Head of caudate nucleus (tissue), 42 donors: ENCODE results near the gene ZNF586.
"Not testable (repeated sequence)": the region's sequence is repeated elsewhere in the genome, so short reads cannot be mapped to it uniquely, and the experiment has no call there.

Experiments
- DNase-seq, 42 donors: peaks; one replicate each; pipeline versions ENCODE4 v3.0.0 to v3.0.0-alpha.2; 2020 to 2021; ENCODE audit warnings: mixed read lengths in 7 of 42
- intact Hi-C: fragments of 100-400 bp; cut with DNase I; formaldehyde crosslinking; loops from one replicate; pipeline ENCODE4 v1.15.0; 2022

Gene ZNF586

DNA sequence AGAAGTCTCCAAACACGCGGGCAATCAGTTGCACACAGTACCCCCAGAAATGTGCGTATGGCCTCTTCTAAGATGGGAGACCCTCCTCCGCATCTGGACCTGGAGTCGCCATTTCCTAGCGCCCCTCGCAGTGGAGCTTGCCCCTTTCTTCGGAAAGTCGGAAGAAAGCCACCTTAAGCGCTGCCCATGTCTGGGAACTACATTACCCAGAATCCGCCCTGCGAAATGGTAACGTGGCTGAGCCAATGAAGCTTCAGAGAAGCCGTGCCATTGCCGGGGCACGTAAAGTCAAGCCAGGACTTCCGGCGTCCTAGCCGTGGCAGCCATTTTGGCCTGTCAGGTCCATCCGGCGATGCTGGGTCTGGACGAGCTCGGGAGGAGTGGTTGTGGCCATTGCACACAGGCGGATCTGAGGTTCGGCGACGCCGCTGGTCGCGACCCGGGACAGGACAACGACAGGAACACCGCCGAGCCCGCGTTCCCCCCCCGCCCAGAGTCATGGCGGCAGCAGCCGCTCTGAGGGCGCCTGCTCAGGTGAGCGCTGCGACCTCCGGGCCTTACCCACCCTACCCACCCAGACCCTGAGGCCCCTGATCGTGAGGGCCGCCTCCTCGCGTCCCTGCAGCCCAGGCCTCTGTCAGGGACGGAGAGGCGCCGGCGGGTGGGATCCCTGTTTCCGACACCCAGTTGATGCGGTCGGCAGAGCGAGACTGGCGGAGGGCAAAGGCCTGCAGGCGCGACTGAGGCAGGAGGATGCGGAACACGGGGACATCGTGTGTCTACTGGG lies at the start of gene ZNF586:
Gene ZNF586, plus strand, starts transcription at position 332 of the 787 bp plus-strand sequence. Its CDS starts 167 bp downstream, at position 499.
- intact Hi-C loops = no loop called here
- peak; percentile 84 to 98 (median 94) for DNase-seq

DNA sequence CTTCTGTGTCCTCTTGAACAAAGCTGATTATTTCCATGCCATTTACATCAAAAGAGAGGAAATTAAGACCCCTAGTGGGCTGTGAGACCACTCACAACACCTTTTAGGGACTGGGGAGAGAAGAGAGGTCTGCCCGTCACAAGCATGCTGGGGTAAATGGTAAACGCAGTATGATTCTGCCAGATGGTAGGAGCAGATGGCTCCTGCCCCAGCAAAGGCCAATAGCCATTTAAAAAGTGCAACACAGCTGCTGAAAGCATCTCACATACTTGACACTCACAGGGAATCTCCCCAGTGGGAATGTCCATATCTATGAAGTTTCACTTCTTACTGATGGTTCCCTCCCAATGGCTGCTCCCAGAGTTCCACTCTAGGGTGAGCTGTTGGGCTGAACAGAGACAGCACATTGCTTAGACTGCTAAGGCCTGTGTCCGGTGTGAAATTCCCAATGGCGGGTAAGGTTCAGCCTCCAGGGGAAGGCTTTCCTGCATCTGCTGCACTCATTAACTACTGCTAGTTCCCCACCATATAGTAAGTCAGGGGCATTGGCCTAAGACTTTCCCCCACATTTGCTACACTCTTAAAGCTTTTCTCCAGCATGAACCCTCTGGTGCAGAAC lies 49.5 kb upstream of the ZNF586 start:
- DNase-seq = peak in 1 of 42 donors; percentile 16
- intact Hi-C loops = no loop called here

DNA sequence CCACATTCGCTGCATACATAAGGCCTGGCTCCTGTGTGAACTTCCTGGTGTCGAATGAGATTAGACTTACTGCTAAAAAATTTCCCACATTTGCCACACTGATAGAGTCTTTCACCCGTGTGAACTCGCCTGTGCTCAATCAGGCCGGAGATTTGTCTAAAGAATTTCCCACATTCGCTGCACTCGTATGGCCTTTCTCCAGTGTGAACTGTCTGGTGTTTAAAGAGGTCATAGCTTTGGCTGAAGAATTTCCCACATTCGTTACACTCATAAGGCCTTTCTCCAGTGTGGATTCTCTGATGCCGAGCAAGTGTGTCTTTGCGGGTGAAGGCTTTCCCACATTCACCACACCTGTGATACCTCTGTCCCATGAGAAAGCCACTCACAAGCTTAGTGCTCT lies 48.6 kb upstream of the ZNF586 start:
- intact Hi-C loops = no loop called here
- DNase-seq = peak in 1 of 42 donors; percentile 29

DNA sequence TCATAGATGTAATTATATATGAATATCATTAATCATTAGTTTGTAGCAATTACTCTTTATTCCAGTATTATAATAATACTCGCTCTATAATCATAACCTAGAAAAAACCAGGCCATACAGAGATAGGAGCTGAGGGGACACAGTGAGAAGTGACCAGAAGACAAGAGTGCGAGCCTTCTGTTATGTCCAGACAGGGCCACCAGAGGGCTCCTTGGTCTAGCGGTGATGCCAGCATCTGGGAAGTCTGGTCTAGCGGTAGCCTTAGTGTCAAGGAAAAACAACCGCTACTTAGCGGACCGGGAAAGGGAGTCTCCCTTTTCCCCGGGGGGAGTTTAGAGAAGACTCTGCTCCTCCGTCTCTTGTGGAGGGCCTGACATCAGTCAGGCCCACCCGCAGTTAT lies 31.2 kb upstream of the ZNF586 start:
- DNase-seq = peak in 40 of 42 donors; percentile 14 to 80 (median 48)
- intact Hi-C loops = not testable (repeated sequence)

DNA sequence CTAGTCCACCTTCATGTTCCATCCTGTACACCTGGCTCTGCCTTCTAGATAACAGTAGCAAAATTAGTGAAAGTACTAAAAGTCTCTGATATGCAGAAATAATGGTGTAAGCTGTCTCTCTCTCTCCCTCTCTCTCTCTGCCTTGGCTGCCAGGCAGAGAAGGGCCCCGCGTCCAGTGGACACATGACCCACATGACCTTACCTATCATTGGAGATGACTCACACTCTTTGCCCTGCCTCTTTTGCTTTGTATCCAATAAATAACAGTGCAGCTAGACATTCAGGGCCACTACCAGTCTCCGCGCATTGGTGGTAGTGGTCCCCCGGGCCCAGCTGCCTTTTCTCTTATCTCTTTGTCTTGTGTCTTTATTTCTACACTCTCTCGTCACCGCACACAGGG lies 30.7 kb upstream of the ZNF586 start:
- intact Hi-C loops, DNase-seq: not testable (repeated sequence)

DNA sequence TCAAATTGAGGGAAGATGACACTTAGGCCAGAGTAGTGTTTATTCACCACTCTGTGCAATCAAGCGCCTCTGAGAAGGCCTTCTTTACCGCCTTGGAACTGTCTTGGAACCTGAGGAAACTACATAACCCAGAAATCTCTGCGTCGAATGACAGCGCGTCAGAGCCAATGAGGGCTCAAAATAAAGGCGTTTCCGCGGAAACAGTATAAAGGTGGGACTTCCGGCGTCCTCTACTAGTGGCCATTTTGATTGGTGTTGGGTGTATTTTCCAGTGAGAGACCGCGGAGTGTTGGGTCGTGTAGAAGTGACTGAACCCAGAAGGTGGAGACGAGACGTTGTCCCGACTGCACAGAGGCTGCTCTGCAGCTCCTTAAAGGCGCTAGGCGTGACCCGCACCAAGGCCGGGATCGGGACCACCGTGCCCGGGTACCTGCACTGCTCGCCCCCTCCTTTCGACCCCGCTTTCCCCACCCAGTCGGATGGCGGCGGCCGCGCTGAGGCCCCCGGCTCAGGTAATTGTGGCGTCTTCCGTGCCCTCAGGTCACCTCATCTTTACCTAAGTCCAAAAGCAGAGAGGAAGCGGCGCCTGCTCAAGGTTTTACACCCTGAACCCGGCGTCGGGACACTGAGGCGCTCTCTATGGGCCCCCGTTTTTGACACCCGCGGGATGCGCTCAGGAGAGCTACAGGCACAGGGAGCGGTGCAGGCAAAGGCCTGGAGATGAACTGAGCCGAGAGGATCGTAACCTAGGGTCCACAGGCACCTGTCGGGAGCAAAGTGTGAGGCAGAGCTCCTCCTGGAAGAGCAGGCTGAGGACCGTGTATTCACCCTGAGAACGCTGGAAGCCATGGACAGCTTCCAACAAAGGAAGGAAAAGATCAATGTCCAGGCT lies 22.6 kb upstream of the ZNF586 start, which contains the start of gene ZNF776:
Gene ZNF776, plus strand, starts transcription at position 236 of the 892 bp plus-strand sequence. Its CDS starts 244 bp downstream, at position 480.
- intact Hi-C loops = no loop called here

DNA sequence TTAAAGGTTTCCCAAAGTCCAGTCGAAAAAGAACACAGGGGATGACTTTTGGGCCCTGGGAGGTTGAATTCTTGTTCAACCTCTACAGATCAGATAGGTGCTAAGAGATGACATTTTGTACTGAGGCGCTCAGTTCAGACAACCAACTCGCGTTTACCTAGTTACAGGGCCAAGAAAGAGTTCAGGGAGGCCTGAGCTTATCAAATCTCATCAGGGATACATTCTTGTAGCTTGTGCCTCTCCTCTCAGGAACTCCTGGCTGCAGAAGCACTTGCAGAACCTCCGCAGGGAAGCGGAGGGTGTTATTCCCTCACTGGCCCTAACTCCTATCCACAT lies 22.0 kb upstream of the ZNF586 start:
- intact Hi-C loops = no loop called here
- no peak for DNase-seq

More for the DNA sequence above, 22.6 kb upstream of the ZNF586 start, which contains the start of gene ZNF776:
- peak; percentile 67 to 95 (median 88) for DNase-seq

DNA sequence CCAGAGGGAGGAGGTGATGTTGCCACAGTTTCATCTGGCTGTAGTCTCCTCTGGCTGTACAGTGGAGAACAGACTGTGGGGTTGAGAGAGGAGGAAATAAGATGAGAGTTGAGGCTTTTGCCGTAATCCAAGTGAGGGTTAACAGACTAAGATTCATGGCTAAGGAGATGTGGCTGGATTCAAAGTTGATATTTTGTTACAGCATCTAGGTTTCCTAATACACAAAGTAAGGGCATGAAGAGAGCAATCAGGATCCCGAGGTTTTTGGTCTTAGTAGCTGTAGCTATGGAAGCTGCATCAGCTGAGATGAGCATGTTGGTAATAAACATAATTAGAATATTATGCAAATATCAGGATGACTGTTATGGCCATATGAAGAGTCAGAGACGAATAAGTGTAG lies 21.4 kb upstream of the ZNF586 start:
- intact Hi-C loops = no loop called here
- no peak for DNase-seq

DNA sequence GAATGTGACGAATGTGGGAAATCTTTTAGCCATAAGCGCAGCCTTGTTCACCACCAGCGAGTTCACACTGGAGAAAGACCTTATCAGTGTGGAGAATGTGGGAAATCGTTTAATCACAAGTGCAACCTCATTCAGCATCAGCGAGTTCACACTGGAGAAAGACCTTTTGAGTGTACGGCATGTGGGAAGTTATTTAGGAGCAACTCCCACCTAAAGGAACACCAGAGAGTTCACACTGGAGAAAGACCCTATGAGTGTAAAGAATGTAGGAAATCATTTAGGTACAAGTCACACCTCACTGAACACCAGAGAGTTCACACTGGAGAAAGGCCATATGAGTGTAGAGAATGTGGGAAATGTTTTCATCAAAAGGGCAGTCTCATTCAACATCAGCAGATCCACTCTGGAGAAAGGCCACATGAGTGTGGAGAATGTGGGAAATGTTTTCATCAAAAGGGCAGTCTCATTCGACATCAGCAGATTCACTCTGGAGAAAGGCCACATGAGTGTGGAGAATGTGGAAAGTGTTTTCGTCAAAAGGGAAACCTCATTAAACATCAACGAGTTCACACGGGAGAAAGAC lies 15.3 kb upstream of the ZNF586 start:
- intact Hi-C loops = no loop called here
- no peak for DNase-seq

DNA sequence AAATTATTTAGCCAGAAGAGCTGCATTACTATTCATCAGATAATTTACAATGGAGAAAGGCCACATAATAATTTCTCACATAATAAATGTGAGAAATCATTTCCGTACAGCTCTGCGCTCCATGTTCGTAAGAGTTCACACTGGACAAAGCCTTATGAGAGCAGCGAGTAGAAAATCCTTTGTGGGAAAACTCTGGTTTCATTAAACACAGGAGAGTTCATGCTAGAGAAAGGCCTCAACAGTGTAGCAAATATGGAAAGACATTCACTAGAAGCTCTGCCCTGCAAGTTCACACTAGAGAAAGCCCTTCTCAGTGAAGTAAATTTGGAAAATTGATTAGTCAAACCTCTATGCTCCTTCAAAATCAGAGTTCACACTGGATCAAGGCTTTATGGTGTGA lies 14.4 kb upstream of the ZNF586 start:
- intact Hi-C loops = no loop called here
- no peak for DNase-seq

DNA sequence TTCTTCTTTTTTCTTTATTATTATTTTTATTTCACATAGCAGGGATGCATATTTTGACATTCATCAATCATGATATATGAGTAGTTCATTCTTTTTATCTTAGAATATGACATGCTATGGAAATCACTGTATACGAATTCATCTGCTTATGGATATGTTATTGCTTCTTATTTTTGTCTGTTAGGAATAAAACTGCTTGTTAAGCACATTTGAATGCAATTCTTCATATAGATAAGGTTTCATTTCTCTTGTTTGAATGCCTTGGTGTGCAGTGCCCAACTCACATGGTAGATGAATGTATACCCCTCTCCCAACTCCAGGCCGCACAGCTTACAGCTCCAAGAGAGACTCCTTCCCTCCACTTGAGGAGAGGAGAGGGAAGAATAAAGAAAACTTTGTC lies 11.5 kb upstream of the ZNF586 start:
- intact Hi-C loops = no loop called here
- DNase-seq = no peak

DNA sequence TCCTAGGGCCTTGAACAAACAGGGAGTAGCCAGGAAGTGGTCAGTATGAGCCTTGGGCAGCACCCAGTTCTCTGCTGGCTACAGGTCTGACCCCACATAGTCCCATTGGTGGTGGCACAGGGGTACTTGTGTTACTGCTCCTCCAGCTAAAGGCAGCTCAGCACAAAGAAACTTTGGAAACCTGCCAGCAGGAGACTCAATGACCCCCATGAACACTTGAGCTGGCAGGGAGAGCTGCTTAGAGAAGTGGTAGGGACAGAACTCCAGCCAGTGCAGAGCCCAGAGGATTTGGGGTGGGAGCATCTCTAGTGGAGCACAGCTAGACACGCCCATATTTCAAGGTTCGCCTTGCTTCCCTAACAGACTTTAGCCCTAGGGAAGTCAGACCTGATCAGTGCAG lies 10.4 kb upstream of the ZNF586 start:
- DNase-seq = peak in 4 of 42 donors; percentile 2 to 37 (median 6)
- intact Hi-C loops = no loop called here

DNA sequence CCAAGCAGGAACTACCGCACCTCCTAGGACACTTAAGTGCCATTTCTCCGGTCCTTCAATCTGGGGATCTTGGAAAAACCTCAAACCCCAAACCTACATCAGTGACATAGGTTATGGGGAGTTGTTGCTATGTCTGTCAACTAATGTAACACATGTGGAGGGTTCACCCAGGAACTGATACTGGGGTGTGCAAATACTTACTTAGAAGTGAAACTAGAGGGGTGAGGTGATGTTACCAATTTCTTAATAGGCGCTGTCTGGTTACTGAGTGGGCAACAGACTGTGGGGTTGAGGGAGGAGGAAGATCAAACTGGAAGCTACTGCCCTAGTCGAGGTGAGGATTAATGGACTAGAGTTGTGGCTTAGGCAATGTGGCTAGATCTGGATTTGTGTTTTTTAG lies 1.9 kb downstream of the ZNF586 start:
- intact Hi-C loops = no loop called here
- DNase-seq = no peak

DNA sequence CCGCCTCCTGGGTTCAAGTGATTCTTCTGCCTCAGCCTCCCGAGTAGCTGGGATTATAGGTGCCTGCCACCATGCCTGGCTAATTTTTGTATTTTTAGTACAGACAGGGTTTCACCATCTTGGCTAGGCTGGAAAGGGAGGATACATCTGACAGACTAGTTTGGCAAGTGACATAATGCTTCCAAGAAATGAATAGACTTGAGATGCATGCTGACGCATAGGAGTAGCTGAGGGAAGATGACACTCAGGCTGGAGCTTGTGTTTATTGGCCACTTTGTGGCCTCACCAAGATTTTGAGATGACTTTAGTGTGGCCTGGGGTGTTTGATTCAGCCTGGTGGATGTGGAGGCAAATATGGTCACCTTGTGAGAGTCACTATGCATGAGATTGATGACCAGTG lies 4.0 kb downstream of the ZNF586 start:
- intact Hi-C loops = no loop called here
- DNase-seq = no peak

DNA sequence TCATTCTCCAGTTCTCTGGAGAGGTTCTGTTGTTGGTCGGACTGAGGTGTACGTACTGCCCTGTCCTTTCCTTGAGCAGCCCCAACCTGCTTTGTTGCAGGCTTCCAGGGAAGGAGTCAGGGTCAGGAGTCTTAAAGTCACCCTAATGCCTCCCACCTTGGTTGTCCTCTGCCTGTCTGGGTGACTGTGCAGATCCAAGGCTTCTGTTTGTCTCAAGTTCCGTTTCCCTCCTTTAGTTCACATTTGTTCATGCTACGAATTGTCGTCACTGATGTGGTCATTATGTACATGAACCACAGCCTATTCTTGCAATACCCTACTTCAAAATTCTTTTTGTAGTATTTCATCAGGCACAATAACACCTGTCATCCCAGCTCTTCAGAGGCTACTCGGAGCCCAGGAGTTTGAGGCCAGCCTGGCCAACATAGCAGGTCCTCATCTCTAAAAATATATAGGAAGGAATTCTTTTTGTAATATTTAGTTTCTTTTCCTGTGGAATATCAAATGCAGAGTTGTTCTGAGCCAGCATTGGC lies 7.4 kb downstream of the ZNF586 start:
- intact Hi-C loops = no loop called here
- DNase-seq = no peak

DNA sequence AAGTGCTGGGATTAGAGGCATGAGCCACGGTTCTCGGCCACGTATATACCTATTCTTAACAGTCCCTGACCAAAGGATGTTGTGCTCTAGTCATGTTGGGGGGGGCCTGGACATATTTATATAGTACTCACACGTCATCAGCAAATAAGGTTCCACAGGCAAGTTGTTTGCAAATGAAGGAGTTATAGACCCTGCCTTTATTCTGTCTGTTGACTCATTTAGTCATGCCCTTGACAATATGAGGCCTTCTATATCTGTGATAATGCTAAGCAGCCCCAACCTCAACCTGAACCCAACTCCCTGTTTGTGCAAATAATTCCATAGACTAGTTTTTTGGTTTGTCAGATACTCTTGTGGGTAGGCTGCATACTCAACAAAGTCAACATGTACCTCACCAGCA lies 8.9 kb downstream of the ZNF586 start:
- DNase-seq = no peak
- intact Hi-C loops = no loop called here

DNA sequence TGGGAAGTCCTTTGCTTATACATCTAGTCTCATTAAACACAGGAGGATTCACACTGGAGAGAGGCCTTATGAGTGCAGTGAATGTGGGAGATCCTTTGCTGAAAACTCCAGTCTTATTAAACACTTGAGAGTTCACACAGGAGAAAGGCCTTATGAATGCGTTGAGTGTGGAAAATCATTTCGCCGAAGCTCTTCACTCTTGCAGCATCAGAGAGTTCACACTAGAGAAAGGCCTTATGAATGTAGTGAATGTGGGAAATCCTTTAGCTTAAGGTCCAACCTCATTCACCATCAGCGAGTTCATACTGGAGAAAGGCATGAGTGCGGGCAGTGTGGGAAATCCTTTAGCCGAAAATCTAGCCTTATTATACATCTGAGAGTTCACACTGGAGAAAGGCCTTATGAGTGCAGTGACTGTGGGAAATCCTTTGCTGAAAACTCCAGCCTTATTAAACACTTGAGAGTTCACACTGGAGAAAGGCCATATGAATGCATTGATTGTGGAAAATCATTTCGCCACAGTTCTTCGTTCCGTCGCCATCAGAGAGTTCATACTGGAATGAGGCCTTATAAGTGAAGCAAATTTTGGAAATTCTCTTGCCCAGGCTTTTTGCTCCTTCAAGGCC lies 9.9 kb downstream of the ZNF586 start:
- intact Hi-C loops = no loop called here
- DNase-seq = no peak

DNA sequence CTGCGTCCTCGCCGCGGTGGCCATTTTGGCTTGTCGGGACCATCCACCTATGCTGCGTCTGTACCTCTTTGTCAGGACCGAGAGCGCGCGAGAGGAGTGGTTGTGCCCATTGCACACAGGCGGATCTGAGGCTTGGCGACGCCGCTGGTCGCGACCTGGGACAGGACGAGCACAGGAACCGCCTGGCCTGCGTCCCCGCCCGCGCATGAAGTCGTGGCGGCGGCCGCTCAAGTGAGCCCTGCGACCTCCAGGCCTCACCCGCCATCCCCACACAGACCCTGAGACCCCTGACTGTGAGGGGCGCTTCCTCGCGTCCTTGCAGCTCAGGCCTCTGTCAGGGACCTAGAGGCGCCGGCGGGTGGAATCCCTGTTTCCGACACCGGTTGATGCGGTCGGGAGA lies 16.8 kb downstream of the ZNF586 start:
- DNase-seq = no peak

DNA sequence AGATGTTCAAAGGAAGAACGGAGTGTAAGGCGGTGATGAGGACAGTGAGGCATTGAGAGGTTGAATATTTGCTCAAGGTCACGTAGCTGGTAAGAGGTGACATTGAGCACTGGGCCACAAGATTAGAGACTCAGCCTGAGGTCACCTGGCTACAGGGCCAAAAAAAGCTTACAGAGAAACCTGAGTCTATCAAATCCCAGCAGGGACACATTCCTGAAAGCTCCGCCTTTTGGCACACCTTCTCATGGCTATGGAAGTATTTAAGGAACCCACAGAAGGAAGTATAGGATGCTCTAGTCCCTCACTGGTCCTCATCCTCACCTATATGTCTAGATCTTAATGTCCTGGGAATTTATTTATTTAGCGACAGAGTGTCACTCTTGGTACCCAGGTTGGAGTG lies 17.4 kb downstream of the ZNF586 start:
- intact Hi-C loops = no loop called here
- DNase-seq = no peak

More for the DNA sequence above, 16.8 kb downstream of the ZNF586 start:
- intact Hi-C loops = no loop called here
